Upper lobe of left lung (tissue), 6 donors: ENCODE results near the gene SPAST. TPM values are rescaled to one million over a fixed set of nuclear protein-coding genes. Genes with fewer than 3 reads are reported as not detected.

Experiments used
- ATAC-seq, 2 donors: fragments of 200-7000 bp; cut with Tn5 transposase; one replicate each; pipeline ENCODE4 v1.9.1; 2022; ENCODE audit warnings: mild to moderate bottlenecking in 2 of 2, moderate library complexity in 2 of 2; ENCODE audit not compliant: low FRiP score in 2 of 2
- DNase-seq, 2 donors: peaks; one replicate each; pipeline ENCODE4 v3.0.0-alpha.2; 2019 to 2020
- H3K27ac ChIP-seq, 4 donors: fragments of 200-600 bp; sonication (generic); one replicate each; pipeline ENCODE4 v1.5.1; 2016 to 2019
- H3K27me3 ChIP-seq, 4 donors: fragments of 200-600 bp; sonication (generic); one replicate each; pipeline ENCODE4 v1.5.1; 2017 to 2019
- H3K36me3 ChIP-seq, 4 donors: fragments of 200-600 bp; sonication (generic); one replicate each; pipeline ENCODE4 v1.5.1; 2016 to 2019
- H3K4me1 ChIP-seq, 4 donors: fragments of 200-600 bp; sonication (generic); one replicate each; pipeline ENCODE4 v1.5.1; 2018 to 2019
- H3K4me3 ChIP-seq, 4 donors: fragments of 200-600 bp; sonication (generic); one replicate each; pipeline ENCODE4 v1.5.1; 2017 to 2019; ENCODE audit warnings: mild to moderate bottlenecking in 2 of 4, moderate library complexity in 1 of 4
- H3K9me3 ChIP-seq, 4 donors: fragments of 200-600 bp; sonication (generic); one replicate each; pipeline ENCODE4 v1.5.1; 2018 to 2019
- EP300 ChIP-seq, 4 donors: sonication (generic); formaldehyde crosslinking; IDR thresholded peaks; one replicate each; pipeline ENCODE4 v1.5.1; 2017; ENCODE audit warnings: antibody characterized with exemption in 4 of 4, control low read depth in 2 of 4
- POLR2A ChIP-seq, 4 donors: fragments of 450-650 bp; IDR thresholded peaks; one replicate each; pipeline ENCODE4 v1.5.1; 2016 to 2017; ENCODE audit warnings: antibody characterized with exemption in 4 of 4, mild to moderate bottlenecking in 2 of 4
- POLR2AphosphoS5 ChIP-seq, 2 donors: sonication (generic); formaldehyde crosslinking; IDR thresholded peaks; one replicate each; pipeline ENCODE4 v1.5.1; 2017; ENCODE audit warnings: antibody characterized with exemption in 2 of 2
- WGBS, 2 donors: methylation state at CpG; one replicate each; pipeline ENCODE4 v1.1.5; 2017 to 2018; 5-methylcytosine and 5-hydroxymethylcytosine counted together
- total RNA-seq, 6 donors: library from RNA; depleted of rRNA in 4 of 6; stranded (reverse); fragments of >200 nt in 4 of 6; gene quantifications; one replicate each; pipeline versions ENCODE4 v1.1.0 to v1.2.1, GENCODE V29; 2016 to 2021
- TF ChIP-seq, protein P1 (sequence below), 6 experiments: fragments of 450-650 bp in 4 of 6; fragments of 200-600 bp in 2 of 6; sonication (generic) in 2 of 6; IDR thresholded peaks; one replicate each; pipeline ENCODE4 v1.5.1; 2016 to 2019; ENCODE audit warnings: antibody characterized with exemption in 6 of 6
- donor health status: DM: no; HTN: no; CAD: no; lungs with moderate emphysema.
- donor health status: DM: no; HTN: yes; CAD: no; lungs with severe emphysema.

The SPAST gene
- total RNA-seq, 6 donors from 2014 or later, result 9.9 to 28.3 (median 14.8) TPM

DNA sequence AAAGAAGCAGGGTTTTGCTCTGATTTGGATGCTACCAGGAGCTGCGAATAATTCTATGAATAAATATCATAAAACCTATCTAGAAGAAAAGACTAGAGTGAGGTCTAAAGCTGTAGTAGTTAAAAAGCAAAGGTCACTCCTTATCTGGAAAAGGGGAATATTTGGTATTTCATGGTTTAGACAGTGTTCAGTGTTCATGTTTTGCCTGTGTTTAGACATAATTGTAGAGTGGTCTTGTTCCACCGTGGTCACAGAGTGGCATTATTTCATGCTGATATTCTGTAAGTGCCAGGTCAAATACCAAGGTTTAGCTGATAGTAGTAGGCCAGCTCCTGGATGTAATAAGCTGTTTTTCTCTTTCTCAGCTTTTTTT is 10.8 kb downstream of the SPAST start:
- TF ChIP-seq, protein P1, sequence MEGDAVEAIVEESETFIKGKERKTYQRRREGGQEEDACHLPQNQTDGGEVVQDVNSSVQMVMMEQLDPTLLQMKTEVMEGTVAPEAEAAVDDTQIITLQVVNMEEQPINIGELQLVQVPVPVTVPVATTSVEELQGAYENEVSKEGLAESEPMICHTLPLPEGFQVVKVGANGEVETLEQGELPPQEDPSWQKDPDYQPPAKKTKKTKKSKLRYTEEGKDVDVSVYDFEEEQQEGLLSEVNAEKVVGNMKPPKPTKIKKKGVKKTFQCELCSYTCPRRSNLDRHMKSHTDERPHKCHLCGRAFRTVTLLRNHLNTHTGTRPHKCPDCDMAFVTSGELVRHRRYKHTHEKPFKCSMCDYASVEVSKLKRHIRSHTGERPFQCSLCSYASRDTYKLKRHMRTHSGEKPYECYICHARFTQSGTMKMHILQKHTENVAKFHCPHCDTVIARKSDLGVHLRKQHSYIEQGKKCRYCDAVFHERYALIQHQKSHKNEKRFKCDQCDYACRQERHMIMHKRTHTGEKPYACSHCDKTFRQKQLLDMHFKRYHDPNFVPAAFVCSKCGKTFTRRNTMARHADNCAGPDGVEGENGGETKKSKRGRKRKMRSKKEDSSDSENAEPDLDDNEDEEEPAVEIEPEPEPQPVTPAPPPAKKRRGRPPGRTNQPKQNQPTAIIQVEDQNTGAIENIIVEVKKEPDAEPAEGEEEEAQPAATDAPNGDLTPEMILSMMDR (IDR thresholded peaks at IDR 0.05), result no peak
- TF ChIP-seq POLR2AphosphoS5 (IDR thresholded peaks at IDR 0.05) (no peak), POLR2A (IDR thresholded peaks at IDR 0.05) (no peak), EP300 (IDR thresholded peaks at IDR 0.05) (no peak)
- Histone ChIP-seq H3K4me1 (no peaks in the 10 kb centered on the region), H3K4me3 (no peak overlapping the region), H3K27ac (no peak overlapping the region), H3K9me3 (no peaks in the 10 kb centered on the region), H3K36me3 (peaks cover 0 to 11% (median 0%) of the 10 kb centered on the region in 4 donors), H3K27me3 (no peaks in the 10 kb centered on the region)
- DNase-seq (no peak), ATAC-seq (no peak)
- 78 to 88% methylated on average over 2 of the region's 2 CpGs for WGBS, 2 donors

DNA sequence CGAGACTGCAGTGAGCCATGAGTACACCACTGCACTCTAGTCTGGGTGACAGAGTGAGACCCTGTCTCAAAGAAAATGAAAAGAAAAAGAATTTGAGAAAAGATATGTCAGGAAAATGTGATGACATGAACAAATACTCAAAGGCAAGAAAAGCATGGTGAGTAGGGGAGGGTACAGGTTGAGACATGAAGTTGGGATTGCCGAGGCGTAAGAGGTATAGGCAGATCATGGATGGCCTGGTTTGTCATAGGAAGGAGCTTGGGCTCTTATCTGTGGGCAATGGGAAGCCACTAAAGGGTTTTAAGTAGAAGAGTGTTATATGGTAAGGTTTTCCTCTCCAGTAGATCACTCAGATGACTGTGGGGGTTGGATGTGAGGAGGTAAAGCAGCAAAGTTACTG is 32.3 kb downstream of the SPAST start:
- Histone ChIP-seq H3K27ac (no peak overlapping the region), H3K36me3 (peaks cover 0 to 11% (median 0%) of the 10 kb centered on the region in 4 donors), H3K4me1 (no peaks in the 10 kb centered on the region), H3K9me3 (no peaks in the 10 kb centered on the region), H3K4me3 (no peak overlapping the region), H3K27me3 (no peaks in the 10 kb centered on the region)
- no peak for TF ChIP-seq POLR2AphosphoS5 (IDR thresholded peaks at IDR 0.05)
- no peak for TF ChIP-seq POLR2A (IDR thresholded peaks at IDR 0.05)
- TF ChIP-seq EP300 (IDR thresholded peaks at IDR 0.05), result no peak
- TF ChIP-seq, protein P1 (IDR thresholded peaks at IDR 0.05), result no peak
- ATAC-seq (no peak), DNase-seq (no peak)
- WGBS, 2 donors, result 93 to 98% methylated on average over 3 of the region's 3 CpGs

DNA sequence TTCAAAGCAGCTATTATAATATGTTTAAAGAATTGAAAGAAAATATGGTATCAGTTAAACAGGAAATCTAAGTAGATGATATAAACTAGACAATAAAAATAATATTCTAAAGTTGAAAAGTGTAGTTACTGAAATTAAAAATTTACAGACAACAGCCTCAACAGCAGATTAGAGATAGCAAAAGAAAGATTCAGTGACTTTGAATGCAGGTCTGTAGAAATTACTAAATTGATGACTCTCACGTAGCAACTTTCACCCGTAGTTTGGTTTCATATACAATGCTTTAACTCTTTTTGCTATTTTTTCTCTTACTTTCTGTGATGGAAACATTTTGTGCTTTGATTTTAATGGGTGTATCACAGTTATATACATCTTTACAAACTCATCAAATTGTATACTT is 44.8 kb downstream of the SPAST start:
- no peak for TF ChIP-seq EP300 (IDR thresholded peaks at IDR 0.05)
- no peak for TF ChIP-seq POLR2AphosphoS5 (IDR thresholded peaks at IDR 0.05)
- TF ChIP-seq, protein P1 (IDR thresholded peaks at IDR 0.05), result no peak
- no peak for TF ChIP-seq POLR2A (IDR thresholded peaks at IDR 0.05)
- peaks cover 0 to 6% (median 0%) of the 10 kb centered on the region in 4 donors for H3K9me3 ChIP-seq
- H3K27ac ChIP-seq, result no peak overlapping the region
- no peaks in the 10 kb centered on the region for H3K27me3 ChIP-seq
- ATAC-seq, result no peak
- peaks cover 6 to 28% (median 13%) of the 10 kb centered on the region in 4 donors for H3K36me3 ChIP-seq
- H3K4me1 ChIP-seq, result no peaks in the 10 kb centered on the region
- DNase-seq, result no peak
- 91 to 98% methylated on average over 2 of the region's 2 CpGs for WGBS, 2 donors
- H3K4me3 ChIP-seq, result no peak overlapping the region

DNA sequence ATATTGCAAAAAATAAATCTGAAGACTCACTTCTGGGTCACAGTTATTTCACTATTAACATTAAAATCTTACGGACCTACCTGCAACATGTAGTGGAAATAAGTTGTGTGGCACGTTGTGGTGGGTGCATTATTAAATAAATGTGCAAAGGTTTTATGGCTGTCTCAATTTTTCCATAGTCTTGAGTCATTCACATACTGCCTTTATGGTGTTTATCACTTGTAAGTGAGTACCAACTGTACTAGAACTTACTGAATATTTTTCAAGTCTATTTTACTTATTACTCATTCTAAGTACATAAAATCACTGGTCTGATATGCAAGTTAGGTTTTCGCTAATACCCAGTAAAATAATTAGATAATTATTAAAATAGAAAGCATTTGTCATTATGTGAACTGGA is 54.7 kb downstream of the SPAST start:
- Histone ChIP-seq H3K4me3 (no peak overlapping the region), H3K9me3 (no peaks in the 10 kb centered on the region), H3K36me3 (peaks cover 6 to 55% (median 14%) of the 10 kb centered on the region in 4 donors), H3K27ac (no peak overlapping the region), H3K4me1 (no peaks in the 10 kb centered on the region), H3K27me3 (no peaks in the 10 kb centered on the region)
- TF ChIP-seq POLR2A (IDR thresholded peaks at IDR 0.05) (no peak), EP300 (IDR thresholded peaks at IDR 0.05) (no peak), POLR2AphosphoS5 (IDR thresholded peaks at IDR 0.05) (no peak)
- TF ChIP-seq, protein P1 (IDR thresholded peaks at IDR 0.05), result no peak
- WGBS, 2 donors, result 92 to 95% methylated on average over 3 of the region's 3 CpGs
- no peak for DNase-seq
- no peak for ATAC-seq

DNA sequence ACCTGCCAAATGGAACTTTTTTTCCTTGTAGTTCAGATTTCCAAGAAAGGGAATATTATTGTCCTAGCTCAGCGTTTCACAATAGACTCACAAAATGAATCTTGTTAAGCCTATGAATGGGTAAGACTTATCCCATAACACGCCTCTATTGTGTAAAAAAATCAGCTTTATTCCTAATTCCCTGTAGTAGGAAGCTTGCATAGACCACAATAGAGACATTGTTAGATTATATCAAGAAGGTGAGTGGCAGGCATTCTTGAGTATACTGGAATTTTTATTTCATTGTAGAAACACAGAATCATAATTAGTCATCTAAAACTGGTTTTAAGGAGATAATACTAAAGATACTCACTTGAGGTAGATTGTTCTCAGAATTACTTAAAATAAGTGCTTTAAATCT is 55.8 kb downstream of the SPAST start:
- Histone ChIP-seq H3K36me3 (peaks cover 6 to 50% (median 14%) of the 10 kb centered on the region in 4 donors), H3K27me3 (no peaks in the 10 kb centered on the region), H3K4me1 (no peaks in the 10 kb centered on the region), H3K4me3 (no peak overlapping the region), H3K9me3 (no peaks in the 10 kb centered on the region), H3K27ac (no peak overlapping the region)
- TF ChIP-seq, protein P1 (IDR thresholded peaks at IDR 0.05), result no peak
- no peak for TF ChIP-seq POLR2AphosphoS5 (IDR thresholded peaks at IDR 0.05)
- TF ChIP-seq POLR2A (IDR thresholded peaks at IDR 0.05), result no peak
- TF ChIP-seq EP300 (IDR thresholded peaks at IDR 0.05), result no peak
- 95% methylated on average over 2 of the region's 2 CpGs for WGBS, 2 donors
- no peak for ATAC-seq
- no peak for DNase-seq
